ENCODE measurements around the gene AUP1. TPM values are rescaled to one million over a fixed set of nuclear protein-coding genes. Genes with fewer than 3 reads are reported as not detected.

The AUP1 gene
- total RNA-seq, 4 donors from 2014 or later, result 112 to 148 (median 115) TPM

DNA sequence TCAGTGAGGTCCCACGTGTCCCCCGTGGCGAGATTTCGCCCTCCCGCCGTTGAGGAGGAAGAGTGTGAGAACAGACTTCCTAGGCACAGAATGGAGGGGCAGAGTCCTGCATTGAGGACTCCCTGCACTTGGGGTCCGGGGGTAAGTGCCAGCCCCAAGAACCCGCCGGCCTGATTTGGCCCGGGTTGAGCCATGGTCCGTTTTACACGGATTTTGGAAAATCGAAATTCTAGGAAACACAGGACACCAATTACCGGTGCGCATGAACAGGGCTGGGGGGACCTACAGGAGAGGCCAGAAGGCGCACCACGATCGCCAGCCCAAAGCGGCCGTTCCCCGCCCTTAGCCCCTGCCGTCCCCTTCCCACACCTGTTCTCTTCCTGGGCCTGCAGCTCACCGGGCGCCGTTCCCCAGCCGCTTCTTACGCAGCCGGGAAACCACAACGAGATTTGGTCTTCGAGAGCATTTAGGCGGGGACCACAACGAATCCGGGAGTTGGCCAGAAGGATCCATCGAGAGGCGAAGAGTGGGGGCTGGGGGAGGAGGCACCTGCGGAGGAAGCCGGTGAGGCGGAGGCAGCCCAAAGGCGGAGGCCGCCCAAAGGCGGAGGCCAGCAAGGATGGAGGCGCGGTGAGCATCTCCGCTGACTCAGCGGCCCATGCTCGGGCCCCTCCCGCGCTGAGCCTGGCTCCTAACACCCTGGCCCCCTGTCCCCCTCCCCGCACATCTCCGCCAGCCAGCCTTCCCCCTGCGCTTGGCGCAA, 15.7 kb downstream of the AUP1 start:
- no peaks in the 10 kb centered on the region for H3K9me3 ChIP-seq
- peaks cover 7 to 17% of the 10 kb centered on the region in 2 donors for H3K4me1 ChIP-seq
- ATAC-seq, result no peak
- DNase-seq, result no peak
- no peak overlapping the region for H3K27ac ChIP-seq
- H3K36me3 ChIP-seq, result no peaks in the 10 kb centered on the region
- peaks cover 79 to 93% (median 83%) of the 10 kb centered on the region in 3 donors for H3K27me3 ChIP-seq
- no peak for TF ChIP-seq POLR2A (IDR thresholded peaks at IDR 0.05)
- TF ChIP-seq, protein P1, sequence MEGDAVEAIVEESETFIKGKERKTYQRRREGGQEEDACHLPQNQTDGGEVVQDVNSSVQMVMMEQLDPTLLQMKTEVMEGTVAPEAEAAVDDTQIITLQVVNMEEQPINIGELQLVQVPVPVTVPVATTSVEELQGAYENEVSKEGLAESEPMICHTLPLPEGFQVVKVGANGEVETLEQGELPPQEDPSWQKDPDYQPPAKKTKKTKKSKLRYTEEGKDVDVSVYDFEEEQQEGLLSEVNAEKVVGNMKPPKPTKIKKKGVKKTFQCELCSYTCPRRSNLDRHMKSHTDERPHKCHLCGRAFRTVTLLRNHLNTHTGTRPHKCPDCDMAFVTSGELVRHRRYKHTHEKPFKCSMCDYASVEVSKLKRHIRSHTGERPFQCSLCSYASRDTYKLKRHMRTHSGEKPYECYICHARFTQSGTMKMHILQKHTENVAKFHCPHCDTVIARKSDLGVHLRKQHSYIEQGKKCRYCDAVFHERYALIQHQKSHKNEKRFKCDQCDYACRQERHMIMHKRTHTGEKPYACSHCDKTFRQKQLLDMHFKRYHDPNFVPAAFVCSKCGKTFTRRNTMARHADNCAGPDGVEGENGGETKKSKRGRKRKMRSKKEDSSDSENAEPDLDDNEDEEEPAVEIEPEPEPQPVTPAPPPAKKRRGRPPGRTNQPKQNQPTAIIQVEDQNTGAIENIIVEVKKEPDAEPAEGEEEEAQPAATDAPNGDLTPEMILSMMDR (IDR thresholded peaks at IDR 0.05 in 4 of 5, conservative IDR thresholded peaks at IDR 0.05 in 1 of 5), result no peak
- intact Hi-C loops (cut with DNase I; ENCODE audit: low total_unique reads), result no loop called here
- in situ Hi-C loops (cut with MboI; ENCODE audit: low sequenced_read_pairs in 4 of 4), result no loop called here
- H3K4me3 ChIP-seq, result no peak overlapping the region

DNA sequence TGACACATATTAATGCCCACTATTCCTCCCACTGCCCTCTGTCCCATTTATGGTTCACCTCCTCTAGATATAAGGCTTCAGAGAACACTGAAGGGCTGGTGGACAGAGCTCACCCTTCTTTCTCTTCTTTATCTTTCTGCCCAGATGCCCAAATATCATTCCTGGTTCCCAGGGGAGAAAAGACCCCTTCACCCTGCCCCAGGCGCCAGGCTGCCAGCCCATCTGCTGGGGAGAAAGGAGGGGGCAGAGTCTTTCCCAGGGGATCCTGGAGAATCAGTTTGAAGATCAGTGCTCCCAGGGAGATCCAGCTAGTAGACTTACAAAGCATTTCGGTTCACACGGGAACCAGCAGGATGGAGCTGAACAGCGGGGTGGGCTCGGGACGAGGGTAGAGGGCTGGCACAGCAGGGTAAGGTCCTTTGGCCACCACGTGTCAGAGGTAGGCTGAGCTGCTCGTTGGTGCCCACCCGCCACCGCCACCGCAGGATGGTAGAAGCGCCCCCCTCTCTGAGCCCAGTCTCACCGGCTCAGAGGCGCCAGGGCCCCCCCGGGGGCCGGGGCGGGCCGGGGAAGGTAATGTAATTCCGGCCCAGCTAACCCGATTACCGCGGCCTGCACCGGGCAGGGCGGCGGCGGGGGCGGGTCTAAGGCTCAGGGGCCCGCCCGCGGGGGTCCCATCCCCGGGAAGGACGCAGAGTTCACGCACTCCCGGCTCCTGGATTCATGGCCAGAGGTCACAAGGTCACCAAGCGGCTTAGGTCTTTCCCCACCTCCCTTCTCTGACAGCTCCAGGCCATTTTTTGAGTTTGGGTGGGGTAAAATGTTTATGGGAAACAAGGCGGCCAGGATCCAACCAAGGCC, 16.5 kb downstream of the AUP1 start:
- H3K4me3 ChIP-seq, result no peak overlapping the region
- H3K27me3 ChIP-seq, result peaks cover 71 to 85% (median 82%) of the 10 kb centered on the region in 3 donors
- H3K4me1 ChIP-seq, result peaks cover 12 to 22% of the 10 kb centered on the region in 2 donors
- intact Hi-C loops (cut with DNase I; ENCODE audit: low total_unique reads), result no loop called here
- H3K36me3 ChIP-seq, result no peaks in the 10 kb centered on the region
- no peak for TF ChIP-seq POLR2A (IDR thresholded peaks at IDR 0.05)
- TF ChIP-seq, protein P1 (IDR thresholded peaks at IDR 0.05 in 4 of 5, conservative IDR thresholded peaks at IDR 0.05 in 1 of 5), result no peak
- in situ Hi-C loops (cut with MboI; ENCODE audit: low sequenced_read_pairs in 4 of 4), result no loop called here
- H3K9me3 ChIP-seq, result no peaks in the 10 kb centered on the region
- no peak overlapping the region for H3K27ac ChIP-seq
- DNase-seq (no peak), ATAC-seq (no peak)

DNA sequence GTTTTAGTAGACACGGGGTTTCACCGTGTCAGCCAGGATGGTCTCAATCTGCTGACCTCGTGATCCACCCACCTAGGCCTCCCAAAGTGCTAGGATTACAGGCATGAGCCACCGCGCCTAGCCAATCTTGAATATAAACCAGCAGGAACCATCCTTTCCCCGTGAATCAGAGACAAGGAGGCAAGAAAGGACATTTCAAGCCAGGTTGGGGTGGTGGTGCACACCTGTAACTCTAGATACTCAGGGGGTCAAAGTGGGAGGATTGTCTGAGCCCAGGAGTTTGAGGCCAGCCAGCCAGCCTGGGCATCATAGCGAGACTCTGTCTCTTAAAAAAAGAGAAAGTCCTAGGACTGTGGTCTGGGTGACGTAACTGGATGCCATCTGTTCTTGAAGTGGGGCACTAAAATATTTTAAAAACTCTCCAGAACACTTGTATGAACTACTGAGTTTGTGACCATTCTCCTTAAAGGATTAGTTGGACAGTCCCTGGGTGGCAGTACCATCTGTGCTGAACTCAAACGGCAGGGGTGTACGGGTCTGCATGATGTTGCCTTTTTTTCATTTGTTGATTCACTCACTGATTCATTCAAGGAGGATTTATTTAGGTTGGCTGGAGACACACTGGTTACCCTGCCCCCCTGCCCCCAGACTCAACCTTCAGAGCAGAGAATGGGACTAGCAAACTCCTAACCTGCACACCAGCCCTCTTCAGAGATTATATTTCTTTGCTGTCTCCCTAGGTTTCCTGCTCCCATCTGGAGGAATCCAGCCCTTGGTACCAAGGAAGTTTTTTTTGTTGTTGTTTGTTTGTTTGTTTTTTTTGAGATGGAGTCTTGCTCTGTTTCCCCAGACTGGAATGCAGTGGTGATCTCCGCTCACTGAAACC, 18.2 kb downstream of the AUP1 start:
- Histone ChIP-seq H3K4me1 (peaks cover 17 to 27% of the 10 kb centered on the region in 2 donors), H3K4me3 (no peak overlapping the region), H3K9me3 (no peaks in the 10 kb centered on the region), H3K27ac (no peak overlapping the region), H3K27me3 (peaks cover 55 to 69% (median 66%) of the 10 kb centered on the region in 3 donors), H3K36me3 (no peaks in the 10 kb centered on the region)
- DNase-seq, result no peak
- in situ Hi-C loops (cut with MboI; ENCODE audit: low sequenced_read_pairs in 4 of 4), result no loop called here
- ATAC-seq, result no peak
- intact Hi-C loops (cut with DNase I; ENCODE audit: low total_unique reads), result no loop called here
- TF ChIP-seq, protein P1 (IDR thresholded peaks at IDR 0.05 in 4 of 5, conservative IDR thresholded peaks at IDR 0.05 in 1 of 5), result no peak
- no peak for TF ChIP-seq POLR2A (IDR thresholded peaks at IDR 0.05)

DNA sequence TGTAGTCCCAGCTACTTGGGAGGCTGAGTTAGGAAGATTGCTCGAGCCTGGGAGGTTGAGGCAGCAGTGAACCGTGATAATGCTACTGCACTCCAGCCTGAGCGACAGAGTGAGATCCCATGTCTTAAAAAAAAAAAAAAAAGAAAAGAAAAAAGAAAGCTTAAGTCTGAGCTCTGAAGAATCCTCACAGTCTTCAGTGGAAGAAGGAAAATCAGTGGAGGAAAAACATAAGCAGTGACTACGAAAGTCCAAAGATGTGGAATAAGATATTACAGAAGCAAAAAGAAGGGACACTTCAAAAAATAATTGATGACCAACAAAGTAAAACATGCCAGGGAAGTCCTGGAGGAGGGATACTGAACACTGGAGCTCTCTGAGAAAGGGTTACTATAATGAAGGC, 19.2 kb downstream of the AUP1 start:
- DNase-seq (no peak), ATAC-seq (no peak)

More for the DNA sequence above, 19.2 kb downstream of the AUP1 start:
- no peaks in the 10 kb centered on the region for H3K9me3 ChIP-seq
- peaks cover 21 to 32% of the 10 kb centered on the region in 2 donors for H3K4me1 ChIP-seq
- intact Hi-C loops (cut with DNase I; ENCODE audit: low total_unique reads), result no loop called here
- peaks cover 0 to 10% of the 10 kb centered on the region in 2 donors for H3K36me3 ChIP-seq
- no peak overlapping the region for H3K4me3 ChIP-seq
- peaks cover 44 to 62% (median 58%) of the 10 kb centered on the region in 3 donors for H3K27me3 ChIP-seq
- H3K27ac ChIP-seq, result no peak overlapping the region
- in situ Hi-C loops (cut with MboI; ENCODE audit: low sequenced_read_pairs in 4 of 4), result no loop called here
- TF ChIP-seq, protein P1 (IDR thresholded peaks at IDR 0.05 in 4 of 5, conservative IDR thresholded peaks at IDR 0.05 in 1 of 5), result no peak
- no peak for TF ChIP-seq POLR2A (IDR thresholded peaks at IDR 0.05)

Measured in gastrocnemius medialis (tissue), 4 donors.